Loucy (cell line): ENCODE results near the gene FGG.

ENCODE experiments used
- CTCF ChIP-seq: fragments of 200-600 bp; sonication (generic); conservative IDR thresholded peaks from 2 replicates; pipeline ENCODE4 v1.5.1; 2014; ENCODE audit warnings: mild to moderate bottlenecking, antibody characterized with exemption, low read length
- EZH2phosphoT487 ChIP-seq: fragments of 200-600 bp; IDR thresholded peaks from 2 replicates; pipeline ENCODE4 v1.6.1; 2018; ENCODE audit warnings: antibody characterized with exemption, mild to moderate bottlenecking, moderate library complexity, borderline replicate concordance

GRCh38 chr4:154610582-154610981 is 1.9 kb downstream of the FGG start:
- TF ChIP-seq CTCF, result no peak
- no peak for TF ChIP-seq EZH2phosphoT487
